Duodenal mucosa (tissue), 2 donors: ENCODE measurements around the gene HK1.
"Not testable (repeated sequence)": the region's sequence is repeated elsewhere in the genome, so short reads cannot be mapped to it uniquely, and the experiment has no call there.

ENCODE experiments used
- H3K27ac ChIP-seq: one replicate; pipeline ENCODE4 v1.7.0; 2013; ENCODE audit warnings: low read depth, low read length
- H3K27me3 ChIP-seq, 2 donors: one replicate each; pipeline ENCODE4 v1.7.0; 2013; ENCODE audit warnings: low read length in 2 of 2, control low read depth in 1 of 2; ENCODE audit not compliant: insufficient read depth in 2 of 2, control insufficient read depth in 1 of 2
- H3K36me3 ChIP-seq, 2 donors: one replicate each; pipeline ENCODE4 v1.7.0; 2013; ENCODE audit warnings: low read length in 2 of 2, control low read depth in 1 of 2; ENCODE audit not compliant: insufficient read depth in 2 of 2, control insufficient read depth in 1 of 2
- H3K4me1 ChIP-seq, 2 donors: one replicate each; pipeline ENCODE4 v1.7.0; 2013; ENCODE audit warnings: low read length in 2 of 2, control low read depth in 1 of 2; ENCODE audit not compliant: insufficient read depth in 2 of 2, control insufficient read depth in 1 of 2
- H3K4me3 ChIP-seq, 2 donors: one replicate each; pipeline ENCODE4 v1.7.0; 2013; ENCODE audit warnings: low read length in 2 of 2, low read depth in 1 of 2
- H3K9ac ChIP-seq, 2 donors: one replicate each; pipeline ENCODE4 v1.7.0; 2013; ENCODE audit warnings: low read length in 2 of 2, low read depth in 1 of 2
- H3K9me3 ChIP-seq, 2 donors: one replicate each; pipeline ENCODE4 v1.7.0; 2013; ENCODE audit warnings: low read length in 2 of 2, control low read depth in 1 of 2; ENCODE audit not compliant: control insufficient read depth in 1 of 2

HK1 gene

GRCh38 chr10:69275444-69275843 lies 2.9 kb upstream of the HK1 start:
- H3K9me3 ChIP-seq: no peaks in the 10 kb centered on the region
- H3K27ac ChIP-seq: no peak overlapping the region
- no peak overlapping the region for H3K4me3 ChIP-seq
- H3K4me1 ChIP-seq: no peaks in the 10 kb centered on the region
- H3K9ac ChIP-seq: no peak overlapping the region
- H3K27me3 ChIP-seq: no peaks in the 10 kb centered on the region
- H3K36me3 ChIP-seq: no peaks in the 10 kb centered on the region

DNA sequence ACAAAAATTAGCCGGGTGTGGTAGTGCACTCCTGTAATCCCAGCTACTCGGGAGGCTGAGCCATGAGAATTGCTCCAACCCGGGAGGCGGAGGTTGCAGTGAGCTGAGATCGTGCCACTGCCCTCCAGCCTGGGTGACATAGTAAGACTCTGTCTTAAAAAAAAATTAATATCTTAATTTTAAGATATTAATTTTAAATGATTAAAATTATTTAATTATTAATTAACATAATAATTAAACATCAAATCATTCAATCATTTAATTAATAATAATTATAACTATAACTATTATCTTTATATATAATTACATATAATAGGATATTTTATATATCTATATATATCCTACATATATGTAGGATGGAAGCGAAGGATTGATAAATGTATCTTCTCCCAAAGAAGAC lies 1.8 kb upstream of the HK1 start:
- Histone ChIP-seq H3K4me3 (no peak overlapping the region), H3K9ac (no peak overlapping the region), H3K9me3 (no peaks in the 10 kb centered on the region), H3K27ac (no peak overlapping the region), H3K36me3 (no peaks in the 10 kb centered on the region), H3K4me1 (no peaks in the 10 kb centered on the region), H3K27me3 (no peaks in the 10 kb centered on the region)

DNA sequence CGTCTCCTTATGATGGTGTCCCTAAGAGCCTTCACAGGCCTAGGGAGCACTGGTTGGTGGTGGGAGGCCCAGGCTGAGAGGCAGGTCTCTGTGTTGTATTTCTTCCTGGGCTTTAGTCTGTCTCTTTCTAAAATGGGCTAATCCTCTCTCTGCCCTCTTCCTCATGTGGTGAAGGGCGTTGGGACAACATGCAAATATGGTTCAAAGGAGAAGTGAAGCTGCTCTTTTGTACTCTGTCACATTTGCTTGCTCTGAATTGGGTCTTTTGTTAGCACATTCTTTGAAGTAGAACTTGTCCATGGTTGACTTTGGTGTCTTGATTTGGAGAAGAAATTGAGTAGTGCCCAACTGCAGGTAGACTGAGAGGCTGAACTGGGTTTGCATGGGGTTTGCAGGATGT lies 814 bp downstream of the HK1 start:
- H3K9me3 ChIP-seq: no peaks in the 10 kb centered on the region
- H3K4me1 ChIP-seq: no peaks in the 10 kb centered on the region
- H3K9ac ChIP-seq: no peak overlapping the region
- H3K27ac ChIP-seq: no peak overlapping the region
- H3K36me3 ChIP-seq: no peaks in the 10 kb centered on the region
- H3K4me3 ChIP-seq: no peak overlapping the region
- no peaks in the 10 kb centered on the region for H3K27me3 ChIP-seq

DNA sequence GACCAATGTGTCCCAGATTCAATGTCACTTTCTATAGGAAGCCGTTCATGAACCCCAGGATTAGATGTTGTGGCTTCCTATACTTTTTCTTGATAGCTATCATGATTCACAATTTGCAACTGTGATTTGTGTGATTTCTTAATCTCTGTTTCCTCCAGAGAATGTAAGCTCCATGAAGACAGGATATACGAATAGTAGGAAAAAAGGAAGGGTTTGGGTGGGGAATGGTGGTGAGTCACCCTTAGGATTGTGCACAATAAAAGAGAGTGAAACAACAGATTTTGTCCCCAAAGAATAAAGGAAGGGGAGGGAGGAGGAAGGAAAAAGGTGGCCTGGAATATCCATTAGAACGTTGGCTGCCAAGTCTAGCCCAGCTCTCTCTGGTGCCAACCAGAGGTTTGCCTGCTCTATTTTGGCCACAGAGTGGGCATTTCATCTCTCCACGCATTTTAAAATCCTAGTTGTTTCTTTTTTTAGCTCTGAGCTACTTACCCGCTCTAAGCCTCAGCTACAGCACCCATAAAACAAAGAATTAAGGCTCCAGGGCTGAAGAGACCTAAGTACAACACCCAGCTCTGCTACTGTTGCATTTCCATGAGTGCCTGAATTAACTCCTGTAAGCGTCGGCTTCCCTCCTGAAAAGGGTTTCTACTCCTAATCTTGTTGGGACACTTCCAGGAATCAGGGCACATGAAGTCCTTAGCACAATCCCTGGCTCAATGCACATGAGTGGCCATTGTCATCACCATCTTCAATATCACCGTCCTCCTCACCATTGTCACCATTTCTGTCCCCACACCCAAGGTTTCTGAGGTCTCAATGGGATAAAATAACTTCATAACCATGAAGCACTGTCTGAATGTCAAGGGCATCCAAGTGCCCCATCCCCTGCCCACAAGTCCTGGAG lies 3.5 kb downstream of the HK1 start:
- Histone ChIP-seq H3K9ac (no peak overlapping the region), H3K4me3 (no peak overlapping the region), H3K9me3 (no peaks in the 10 kb centered on the region), H3K27me3 (no peaks in the 10 kb centered on the region), H3K36me3 (no peaks in the 10 kb centered on the region), H3K27ac (no peak overlapping the region), H3K4me1 (no peaks in the 10 kb centered on the region)

DNA sequence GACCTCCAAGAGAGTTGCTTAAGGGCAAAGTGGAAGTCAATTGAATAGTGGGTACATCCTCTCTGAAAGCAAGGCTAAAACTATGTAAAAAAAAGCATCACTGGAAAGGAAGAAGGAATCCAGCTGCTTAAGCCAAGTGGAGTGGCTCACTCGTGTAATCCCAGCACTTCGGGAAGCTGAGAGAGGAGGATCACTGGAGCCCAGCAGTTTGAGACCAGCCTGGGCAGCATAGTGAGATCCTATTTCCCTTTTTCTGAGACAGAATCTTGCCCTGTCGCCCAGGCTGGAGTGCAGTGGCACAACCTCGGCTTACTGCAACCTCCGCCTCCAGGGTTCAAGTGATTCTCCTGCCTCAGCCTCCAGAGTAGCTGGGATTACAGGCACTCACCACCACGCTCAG lies 6.1 kb downstream of the HK1 start:
- H3K4me3 ChIP-seq, H3K9me3 ChIP-seq, H3K36me3 ChIP-seq, H3K9ac ChIP-seq, H3K27me3 ChIP-seq, H3K4me1 ChIP-seq, H3K27ac ChIP-seq: not testable (repeated sequence)

DNA sequence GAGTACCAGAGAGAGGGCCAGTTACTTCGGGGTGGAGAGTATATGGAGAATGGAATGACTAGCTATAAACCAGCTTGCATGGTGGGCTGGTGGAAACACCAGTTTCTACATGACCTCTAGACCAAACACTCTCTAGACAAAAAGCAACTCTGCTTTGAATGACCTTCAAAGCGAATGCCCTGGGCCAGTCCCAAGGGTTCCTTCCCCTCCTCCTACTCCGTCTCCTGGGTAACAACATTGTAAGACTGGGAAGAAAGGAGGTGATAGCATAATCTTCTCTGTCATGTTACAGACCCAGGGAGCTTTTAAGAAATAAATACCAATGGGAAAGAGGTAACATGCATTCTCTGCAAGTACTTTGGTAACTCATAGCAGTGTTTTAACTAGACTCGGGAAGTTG lies 7.4 kb downstream of the HK1 start:
- Histone ChIP-seq H3K4me1 (no peaks in the 10 kb centered on the region), H3K36me3 (no peaks in the 10 kb centered on the region), H3K9me3 (no peaks in the 10 kb centered on the region), H3K9ac (no peak overlapping the region), H3K27ac (no peak overlapping the region), H3K27me3 (no peaks in the 10 kb centered on the region), H3K4me3 (no peak overlapping the region)

DNA sequence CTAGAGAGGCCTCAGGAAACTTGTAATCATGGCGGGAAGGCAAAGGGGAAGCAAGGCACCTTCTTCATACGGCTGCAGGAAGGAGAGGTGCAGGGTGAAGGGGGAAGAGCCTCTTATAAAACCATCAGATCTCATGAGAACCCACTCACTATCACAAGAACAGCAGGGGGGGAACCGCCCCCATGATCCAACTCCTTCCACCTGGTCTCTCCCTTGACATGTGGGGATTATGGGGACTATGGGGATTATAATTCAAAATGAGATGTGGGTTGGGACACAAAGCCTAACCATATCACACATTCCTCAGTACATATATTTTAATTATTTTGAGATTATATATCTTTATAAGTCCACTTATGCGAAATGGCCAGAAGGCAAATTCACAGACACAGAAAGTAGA lies 8.9 kb downstream of the HK1 start:
- H3K27ac ChIP-seq: no peak overlapping the region
- no peaks in the 10 kb centered on the region for H3K4me1 ChIP-seq
- no peaks in the 10 kb centered on the region for H3K9me3 ChIP-seq
- H3K4me3 ChIP-seq: no peak overlapping the region
- no peaks in the 10 kb centered on the region for H3K36me3 ChIP-seq
- H3K27me3 ChIP-seq: no peaks in the 10 kb centered on the region
- no peak overlapping the region for H3K9ac ChIP-seq

GRCh38 chr10:69290993-69291392 lies 12.7 kb downstream of the HK1 start:
- no peak overlapping the region for H3K27ac ChIP-seq
- peaks cover 0 to 9% of the 10 kb centered on the region in 2 donors for H3K27me3 ChIP-seq
- H3K4me1 ChIP-seq: no peaks in the 10 kb centered on the region
- no peaks in the 10 kb centered on the region for H3K9me3 ChIP-seq
- no peak overlapping the region for H3K9ac ChIP-seq
- H3K4me3 ChIP-seq: no peak overlapping the region
- no peaks in the 10 kb centered on the region for H3K36me3 ChIP-seq

DNA sequence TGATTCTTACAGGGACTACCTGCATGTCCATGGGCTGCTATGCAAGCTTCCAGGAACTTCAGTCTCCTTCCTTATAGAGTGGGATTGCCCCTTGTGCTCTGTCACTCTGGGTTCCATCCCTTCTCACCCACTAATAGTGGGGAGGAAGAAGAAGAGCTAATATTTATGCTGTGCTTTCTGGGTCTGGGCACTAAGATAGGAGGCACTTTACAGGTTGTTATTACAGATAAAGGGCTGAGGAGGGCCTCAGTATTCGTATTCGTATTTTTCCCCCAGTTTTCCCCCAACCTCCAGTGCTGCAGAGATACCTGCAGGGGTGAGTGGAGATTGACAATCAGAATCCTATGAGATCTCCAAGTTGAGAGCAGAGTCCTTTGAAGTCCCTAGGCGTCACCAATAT lies 14.2 kb downstream of the HK1 start:
- Histone ChIP-seq H3K27me3 (peaks cover 0 to 9% of the 10 kb centered on the region in 2 donors), H3K27ac (no peak overlapping the region), H3K36me3 (no peaks in the 10 kb centered on the region), H3K9ac (no peak overlapping the region), H3K4me3 (no peak overlapping the region), H3K4me1 (no peaks in the 10 kb centered on the region), H3K9me3 (no peaks in the 10 kb centered on the region)

DNA sequence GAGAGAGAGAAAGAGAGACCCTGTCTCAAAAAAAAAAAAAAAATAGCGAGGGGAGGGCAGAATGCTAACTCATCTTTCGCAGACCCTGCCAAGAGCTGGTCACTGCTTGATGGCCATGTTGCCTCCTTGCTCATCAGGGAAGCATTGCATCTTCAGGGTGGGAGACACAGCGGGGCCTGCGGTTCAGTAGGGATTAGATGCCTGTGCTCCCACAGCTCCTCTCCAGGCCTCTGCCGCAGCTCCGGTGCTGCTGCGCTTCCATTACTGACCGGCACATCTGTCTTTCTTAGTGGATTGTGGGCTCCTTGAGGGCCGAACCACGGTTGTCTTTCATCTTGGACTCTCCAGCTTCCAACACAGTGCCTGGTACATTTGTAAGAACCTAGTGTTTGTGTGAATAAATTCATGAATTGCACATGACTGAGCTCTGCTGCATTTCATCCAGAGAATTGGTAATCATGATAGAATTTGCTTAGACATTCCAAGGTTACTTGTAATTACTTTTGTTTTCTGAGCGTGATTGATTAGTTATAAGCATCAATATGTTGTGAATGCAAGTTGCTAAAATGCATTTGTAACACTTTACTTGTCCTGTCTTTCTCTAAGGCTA lies 16.8 kb downstream of the HK1 start:
- no peaks in the 10 kb centered on the region for H3K36me3 ChIP-seq
- H3K27ac ChIP-seq: no peak overlapping the region
- no peak overlapping the region for H3K4me3 ChIP-seq
- peaks cover 0 to 9% of the 10 kb centered on the region in 2 donors for H3K27me3 ChIP-seq
- H3K9me3 ChIP-seq: no peaks in the 10 kb centered on the region
- H3K4me1 ChIP-seq: no peaks in the 10 kb centered on the region
- no peak overlapping the region for H3K9ac ChIP-seq
